Measurements from ENCODE around the gene GIPC1.

Gene GIPC1

DNA sequence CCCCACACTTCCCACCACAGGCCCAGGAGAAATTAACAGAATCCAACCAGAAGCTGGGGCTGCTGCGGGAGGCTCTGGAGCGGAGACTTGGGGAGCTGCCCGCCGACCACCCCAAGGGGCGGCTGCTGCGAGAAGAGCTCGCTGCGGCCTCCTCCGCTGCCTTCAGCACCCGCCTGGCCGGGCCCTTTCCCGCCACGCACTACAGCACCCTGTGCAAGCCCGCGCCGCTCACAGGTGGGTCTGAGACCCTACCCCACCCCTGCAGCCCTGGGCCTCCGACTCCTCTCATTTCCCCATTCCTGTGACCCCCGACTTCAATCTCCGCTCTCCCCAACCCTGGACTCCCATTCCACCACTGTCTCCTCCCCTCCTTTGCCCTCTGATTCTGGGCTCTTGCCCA is 45.1 kb downstream of the GIPC1 start:
- Histone ChIP-seq H3K36me3 (peaks cover 68 to 100% (median 86%) of the 10 kb centered on the region in 3 donors), H3K4me1 (no peaks in the 10 kb centered on the region), H3K4me3 (no peak overlapping the region), H3K27me3 (no peaks in the 10 kb centered on the region), H3K27ac (no peak overlapping the region), H3K9me3 (no peaks in the 10 kb centered on the region)
- intact Hi-C loops (cut with DNase I; ENCODE audit: low total_unique reads): no loop called here
- no peak for TF ChIP-seq CTCF (IDR thresholded peaks at IDR 0.05)
- DNase-seq: no peak

- intact Hi-C loops (cut with DNase I; ENCODE audit: low total_unique reads): no loop called here
- no peak overlapping the region for H3K4me3 ChIP-seq
- H3K27me3 ChIP-seq: no peaks in the 10 kb centered on the region
- no peak for DNase-seq
- no peak for TF ChIP-seq CTCF (IDR thresholded peaks at IDR 0.05)
- H3K36me3 ChIP-seq: peaks cover 71 to 100% (median 91%) of the 10 kb centered on the region in 3 donors
- no peaks in the 10 kb centered on the region for H3K4me1 ChIP-seq
- H3K9me3 ChIP-seq: no peaks in the 10 kb centered on the region
- no peak overlapping the region for H3K27ac ChIP-seq
These were observed 45.6 kb downstream of the GIPC1 start for GRCh38 chr19:14450168-14450874.

- Histone ChIP-seq H3K27me3 (no peaks in the 10 kb centered on the region), H3K9me3 (no peaks in the 10 kb centered on the region), H3K27ac (no peak overlapping the region), H3K4me1 (no peaks in the 10 kb centered on the region), H3K4me3 (no peak overlapping the region), H3K36me3 (peaks cover 68 to 100% (median 91%) of the 10 kb centered on the region in 3 donors)
- no peak for DNase-seq
- TF ChIP-seq CTCF (IDR thresholded peaks at IDR 0.05): no peak
- intact Hi-C loops (cut with DNase I; ENCODE audit: low total_unique reads): no loop called here
These were observed 46.6 kb downstream of the GIPC1 start for GRCh38 chr19:14449321-14449720.

- DNase-seq: no peak
- H3K9me3 ChIP-seq: no peaks in the 10 kb centered on the region
- H3K4me1 ChIP-seq: no peaks in the 10 kb centered on the region
- peaks cover 71 to 100% (median 99%) of the 10 kb centered on the region in 3 donors for H3K36me3 ChIP-seq
- no peak overlapping the region for H3K4me3 ChIP-seq
- H3K27me3 ChIP-seq: no peaks in the 10 kb centered on the region
- TF ChIP-seq CTCF (IDR thresholded peaks at IDR 0.05): no peak
- intact Hi-C loops (cut with DNase I; ENCODE audit: low total_unique reads): no loop called here
- H3K27ac ChIP-seq: no peak overlapping the region
These were observed 49.4 kb downstream of the GIPC1 start for GRCh38 chr19:14446336-14447036.

DNA sequence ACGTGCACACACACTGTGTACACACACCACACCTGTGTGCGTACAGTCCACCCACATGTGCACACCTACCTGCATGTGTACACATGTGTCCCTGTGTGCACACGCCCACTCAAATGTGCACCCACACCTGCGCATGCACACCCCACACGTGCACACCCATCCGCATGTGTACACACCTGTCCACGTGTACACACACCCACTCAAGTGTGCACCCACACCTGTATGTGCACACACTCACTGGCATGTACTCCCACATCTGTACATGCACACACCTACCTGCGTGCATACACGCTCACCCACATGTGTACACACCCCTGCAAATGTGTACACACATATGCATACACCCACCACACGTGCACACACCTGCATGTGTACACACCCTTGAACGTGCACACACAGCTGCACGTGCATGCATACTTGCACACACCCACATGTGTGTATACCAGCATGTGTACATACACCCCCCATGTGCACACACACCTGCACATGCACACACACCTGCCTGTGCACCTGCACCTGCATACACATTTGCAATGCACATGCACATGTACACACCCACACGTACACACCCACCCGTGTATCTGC is 52.2 kb downstream of the GIPC1 start:
- Histone ChIP-seq H3K9me3 (no peaks in the 10 kb centered on the region), H3K4me3 (no peak overlapping the region), H3K27ac (no peak overlapping the region), H3K27me3 (no peaks in the 10 kb centered on the region), H3K4me1 (peaks cover 0 to 6% (median 0%) of the 10 kb centered on the region in 4 donors), H3K36me3 (peaks cover 67 to 81% (median 81%) of the 10 kb centered on the region in 3 donors)
- no peak for TF ChIP-seq CTCF (IDR thresholded peaks at IDR 0.05)
- no peak for DNase-seq
- intact Hi-C loops (cut with DNase I; ENCODE audit: low total_unique reads): no loop called here
